Large intestine (tissue), 3 donors: ENCODE measurements around the gene TINAG. TPM values are rescaled to one million over a fixed set of nuclear protein-coding genes. Genes with fewer than 3 reads are reported as not detected.

Experiments used
- DNase-seq, 2 donors: peaks; one replicate each; pipeline versions ENCODE4 v3.0.0 to v3.0.0-alpha.2; 2013
- H3K27ac ChIP-seq: one replicate; pipeline ENCODE4 v1.5.1; 2013; ENCODE audit warnings: low read length
- H3K27me3 ChIP-seq: 2 replicates; pipeline ENCODE4 v1.6.1; 2013; ENCODE audit warnings: low read length; ENCODE audit not compliant: control insufficient read depth, insufficient read depth
- H3K36me3 ChIP-seq: 2 replicates; pipeline ENCODE4 v1.6.1; 2013; ENCODE audit warnings: low read length; ENCODE audit not compliant: control insufficient read depth, insufficient read depth
- H3K4me1 ChIP-seq: one replicate; pipeline ENCODE4 v1.6.1; 2013; ENCODE audit warnings: low read length; ENCODE audit not compliant: control insufficient read depth, insufficient read depth
- H3K4me3 ChIP-seq: one replicate; pipeline ENCODE4 v1.5.1; 2013; ENCODE audit warnings: low read length
- H3K9me3 ChIP-seq: one replicate; pipeline ENCODE4 v1.6.1; 2013; ENCODE audit warnings: mild to moderate bottlenecking, low read depth, low read length, moderate library complexity; ENCODE audit not compliant: control insufficient read depth
- WGBS: methylation state at CpG from one replicate; pipeline ENCODE4 v1.1.5; 2013; ENCODE audit warnings: low lambda C conversion rate; ENCODE audit not compliant: insufficient coverage; 5-methylcytosine and 5-hydroxymethylcytosine counted together
- polyA plus RNA-seq: library from polyadenylated mRNA; unstranded; fragments of 120-200 nt; gene quantifications from one replicate; pipeline ENCODE4 v1.2.1, GENCODE V29; 2013

TINAG gene
- polyA plus RNA-seq, 1 donor = 23.7 TPM

GRCh38 chr6:54419885-54420284 lies 111.6 kb downstream of the TINAG start:
- no peaks in the 10 kb centered on the region for H3K9me3 ChIP-seq
- H3K36me3 ChIP-seq = no peaks in the 10 kb centered on the region
- H3K4me3 ChIP-seq = no peak overlapping the region
- H3K27ac ChIP-seq = no peak overlapping the region
- DNase-seq = no peak
- H3K4me1 ChIP-seq = no peaks in the 10 kb centered on the region
- WGBS = 67% methylated on average over 2 of the region's 3 CpGs
- no peaks in the 10 kb centered on the region for H3K27me3 ChIP-seq

- H3K4me3 ChIP-seq = no peak overlapping the region
- DNase-seq = no peak
- H3K9me3 ChIP-seq = no peaks in the 10 kb centered on the region
- H3K4me1 ChIP-seq = no peaks in the 10 kb centered on the region
- H3K36me3 ChIP-seq = no peaks in the 10 kb centered on the region
- no peaks in the 10 kb centered on the region for H3K27me3 ChIP-seq
- no peak overlapping the region for H3K27ac ChIP-seq
Observed at GRCh38 chr6:54426995-54427394, 118.8 kb downstream of the TINAG start.

GRCh38 chr6:54427396-54427937 lies 119.2 kb downstream of the TINAG start:
- no peak overlapping the region for H3K4me3 ChIP-seq
- H3K27ac ChIP-seq = no peak overlapping the region
- no peak for DNase-seq
- no CpG with 5 or more reads among the region's 1 CpG for WGBS
- H3K27me3 ChIP-seq = no peaks in the 10 kb centered on the region
- H3K4me1 ChIP-seq = no peaks in the 10 kb centered on the region
- H3K9me3 ChIP-seq = no peaks in the 10 kb centered on the region
- H3K36me3 ChIP-seq = no peaks in the 10 kb centered on the region

GRCh38 chr6:54428431-54428830 lies 120.2 kb downstream of the TINAG start:
- no CpG with 5 or more reads among the region's 1 CpG for whole genome bisulfite sequencing

GRCh38 chr6:54431466-54431865 lies 123.2 kb downstream of the TINAG start:
- Histone ChIP-seq H3K27me3 (no peaks in the 10 kb centered on the region), H3K36me3 (no peaks in the 10 kb centered on the region), H3K4me1 (no peaks in the 10 kb centered on the region), H3K27ac (no peak overlapping the region), H3K4me3 (no peak overlapping the region), H3K9me3 (no peaks in the 10 kb centered on the region)
- no peak for DNase-seq
- WGBS = no CpG with 5 or more reads among the region's 2 CpGs

More at GRCh38 chr6:54428431-54428830, 120.2 kb downstream of the TINAG start:
- Histone ChIP-seq H3K36me3 (no peaks in the 10 kb centered on the region), H3K27me3 (no peaks in the 10 kb centered on the region), H3K27ac (no peak overlapping the region), H3K4me3 (no peak overlapping the region), H3K9me3 (no peaks in the 10 kb centered on the region), H3K4me1 (no peaks in the 10 kb centered on the region)
- no peak for DNase-seq

Other genes with a start within 250 kb of the TINAG start
- gene MLIP, start 197.0 kb upstream of the TINAG start, polyA plus RNA-seq = 0.66 TPM